K562 treated with DMSO at 1 percent for 4 hours (cell line): Measurements from ENCODE around the gene SGSM1. TPM values are rescaled to one million over a fixed set of nuclear protein-coding genes. Genes with fewer than 3 reads are reported as not detected.

ENCODE experiments used
- total RNA-seq: library from RNA; unstranded; fragments of 300-600 nt; gene quantifications from 2 replicates; pipeline ENCODE4 v1.2.3, GENCODE V29; 2022; ENCODE audit not compliant: insufficient read depth

The SGSM1 gene
- total RNA-seq, result not detected in 2 replicates

GRCh38 chr22:24805790-24806662, at the start of gene SGSM1:
SGSM1 (plus strand) TSS chr22:24806211; CDS start chr22:24806326, 115 bp downstream.

DNA sequence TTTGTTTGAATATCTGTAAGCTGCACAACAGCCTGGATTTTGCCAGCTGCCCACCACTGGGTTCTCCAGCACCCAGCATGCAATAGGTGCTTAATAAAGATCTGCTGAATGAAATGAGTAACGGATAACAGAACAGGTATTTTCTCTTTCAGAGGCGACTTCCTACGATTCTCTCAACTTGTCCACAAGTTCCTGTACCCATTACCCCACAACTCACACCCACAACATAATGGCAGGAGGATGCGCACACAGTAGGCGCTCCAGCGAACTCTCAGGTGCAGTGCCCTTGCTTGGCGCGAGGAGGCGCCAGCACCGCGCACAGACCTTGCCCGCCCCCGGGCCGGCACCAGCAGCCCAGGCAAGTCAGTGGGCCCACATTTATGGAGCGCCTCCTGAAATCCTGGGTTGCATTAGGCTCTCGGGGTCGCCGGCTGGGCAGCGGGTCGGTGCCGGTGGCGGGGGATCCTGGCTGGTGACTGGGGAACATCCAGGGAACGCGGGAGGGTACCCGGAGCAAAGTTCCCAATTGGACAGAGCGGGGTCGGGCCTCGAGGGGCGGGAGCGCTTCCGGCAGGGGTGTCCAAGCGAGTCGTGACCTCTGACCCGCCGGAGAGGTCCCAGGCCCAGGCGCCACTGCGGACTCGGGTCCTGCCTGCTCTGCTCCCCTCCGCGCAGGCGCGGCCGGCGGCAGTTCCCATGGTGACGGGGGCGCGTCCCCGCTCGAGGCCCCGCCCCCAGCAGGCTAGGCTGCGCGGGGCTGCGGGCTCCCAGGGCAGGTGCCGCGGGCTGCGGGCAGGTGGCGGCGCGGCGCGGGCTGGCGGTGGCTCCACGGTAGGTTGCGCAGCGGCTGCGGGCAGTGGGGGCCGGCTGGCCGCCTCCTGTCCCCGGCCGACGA, 146.2 kb downstream of the SGSM1 start, which contains the start of gene KIAA1671:
TSS of gene KIAA1671 (plus strand) at position 775 of the 895 bp plus-strand sequence. CDS start 75,284 bp downstream, outside the sequence.

Other genes with a start within 250 kb of the SGSM1 start
- 2.1 TPM in 1 of 2 replicates, not detected in the other for gene LRRC75B, start 213.1 kb upstream of the SGSM1 start, total RNA-seq
- gene GGT1, start 203.0 kb upstream of the SGSM1 start, total RNA-seq, result 22.2 and 24.6 TPM in 2 replicates
- gene PIWIL3, start 31.5 kb upstream of the SGSM1 start, total RNA-seq, result not detected in 2 replicates
- not detected in 2 replicates for gene LHFPL7, start 140.5 kb downstream of the SGSM1 start, total RNA-seq
- gene KIAA1671, start 146.5 kb downstream of the SGSM1 start, total RNA-seq, result not detected in 2 replicates